GM12878 (cell line): ENCODE results near the gene PSAP. TPM values are rescaled to one million over a fixed set of nuclear protein-coding genes. Genes with fewer than 3 reads are reported as not detected.

Experiments
- ATAC-seq: fragments of 200-7000 bp; cut with Tn5 transposase; 3 replicates; pipeline ENCODE4 v1.9.1; 2020; ENCODE audit warnings: mild to moderate bottlenecking, moderate library complexity
- BruUV-seq: library from RNA; stranded (reverse); fragments of 400-500 nt; replicated peaks from 2 replicates; lab custom pipeline; 2021; lab: Mats Ljungman, UMichigan
- CTCF ChIA-PET: fragments of 300-600 bp; sonication (Branson Sonifier 250); formaldehyde crosslinking; extraction: SDS; loops from one replicate; lab custom pipeline; 2021; ENCODE audit warnings: inconsistent platforms; lab: Yijun Ruan, JAX
- POLR2A ChIA-PET: fragments of 350-600 bp; formaldehyde crosslinking; extraction: SDS; loops from one replicate; lab custom pipeline; 2021; ENCODE audit warnings: inconsistent platforms; lab: Charles Lee
- RAD21 ChIA-PET: fragments of 300-600 bp; sonication (Branson Sonifier 250); formaldehyde crosslinking; loops from one replicate; lab custom pipeline; 2023; ENCODE audit warnings: antibody characterized with exemption; ENCODE audit not compliant: unreplicated experiment; lab: Charles Lee
- SMC1A ChIA-PET: fragments of 300-600 bp; sonication (Branson Sonifier 250); formaldehyde crosslinking; loops from one replicate; lab custom pipeline; 2023; ENCODE audit not compliant: unreplicated experiment, uncharacterized antibody; lab: Charles Lee
- DNase-seq: peaks from one replicate; pipeline ENCODE4 v3.0.0-alpha.2; 2011; ENCODE audit warnings: low read depth, low spot score
- FAIRE-seq: peaks from 3 replicates; lab custom pipeline; 2011; peaks lifted over from hg19 to GRCh38; lab: Jason Lieb, UNC
- H2AFZ ChIP-seq: 2 replicates; pipeline ENCODE4 v1.6.0; 2011; ENCODE audit warnings: low read depth, low read length, control low read depth; ENCODE audit not compliant: control insufficient read depth
- H3K27ac ChIP-seq: 2 replicates; pipeline ENCODE4 v1.5.1; 2011; ENCODE audit warnings: control low read depth; ENCODE audit not compliant: control insufficient read depth, insufficient read depth
- H3K27me3 ChIP-seq, 2 experiments: replicated peaks in 1 of 2; 2 replicates each; pipeline versions ENCODE4 v1.6.0 to v1.6.1; 2011; ENCODE audit warnings: low read length in 1 of 2; ENCODE audit not compliant: control insufficient read depth in 2 of 2, insufficient read depth in 2 of 2
- H3K36me3 ChIP-seq, 2 experiments: 2 replicates each; pipeline ENCODE4 v1.5.1; 2011; ENCODE audit warnings: low read length in 1 of 2; ENCODE audit not compliant: control insufficient read depth in 2 of 2, insufficient read depth in 2 of 2
- H3K4me1 ChIP-seq: 2 replicates; pipeline ENCODE4 v1.6.1; 2011; ENCODE audit warnings: mild to moderate bottlenecking, low read length, moderate library complexity, mixed read lengths; ENCODE audit not compliant: control insufficient read depth, insufficient read depth
- H3K4me2 ChIP-seq: 2 replicates; pipeline ENCODE4 v1.6.0; 2011; ENCODE audit warnings: control low read depth; ENCODE audit not compliant: control insufficient read depth, insufficient read depth
- H3K4me3 ChIP-seq: fragments of 200-600 bp; sonication (generic); 2 replicates; pipeline ENCODE4 v1.5.1; 2016
- H3K79me2 ChIP-seq: 2 replicates; pipeline ENCODE4 v1.6.0; 2011; ENCODE audit warnings: low read length; ENCODE audit not compliant: control insufficient read depth, insufficient read depth
- H3K9ac ChIP-seq: 2 replicates; pipeline ENCODE4 v1.8.0; 2011; ENCODE audit warnings: low read length, control low read depth, mixed read lengths; ENCODE audit not compliant: control insufficient read depth, insufficient read depth
- H3K9me3 ChIP-seq: replicated peaks from 3 replicates; pipeline ENCODE4 v1.5.1; 2011; ENCODE audit warnings: mild to moderate bottlenecking, low read length; ENCODE audit not compliant: control insufficient read depth, insufficient read depth
- H4K20me1 ChIP-seq: 2 replicates; pipeline ENCODE4 v1.6.0; 2011; ENCODE audit not compliant: control insufficient read depth, insufficient read depth
- NBN ChIP-seq: fragments of 450-650 bp; IDR thresholded peaks from 2 replicates; pipeline ENCODE4 v1.6.1; 2016
- USF2 ChIP-seq: IDR thresholded peaks from 2 replicates; pipeline ENCODE4 v1.6.1; 2011; ENCODE audit warnings: low read depth, low read length, improper control_type of control experiment, borderline replicate concordance
- whole genome bisulfite sequencing: methylation state at CpG from one replicate; pipeline ENCODE4 v1.1.6; 2016; ENCODE audit warnings: low lambda C conversion rate; ENCODE audit not compliant: insufficient replicate concordance, insufficient coverage; ENCODE audit errors: missing lambda C conversion rate; 5-methylcytosine and 5-hydroxymethylcytosine counted together
- in situ Hi-C: fragments of 300-500 bp; cut with MboI; formaldehyde crosslinking; loops from 9 replicates; pipeline ENCODE4 v1.14.3; 2018; ENCODE audit warnings: mixed read lengths
- intact Hi-C: fragments of 100-400 bp; cut with micrococcal nuclease; formaldehyde crosslinking; loops from one replicate; pipeline ENCODE4 v1.14.2; 2022; ENCODE audit not compliant: unreplicated experiment
- polyA plus RNA-seq, 11 experiments: library from polyadenylated mRNA; depleted of rRNA in 4 of 11; unstranded in 6 of 11; stranded (reverse) in 5 of 11; fragments of >200 nt; fragmentation: Nextera tagmentation in 4 of 11; fragmentation: Illumina TruSeq in 1 of 11; extraction: Ambion mirVana in 4 of 11; extraction: Trizol in 1 of 11; gene quantifications; 1 replicate in 1 of 11; 2 replicates in 10 of 11; pipeline versions ENCODE4 v1.2.1 to v1.2.3, GENCODE V29; 2011 to 2016; ENCODE audit warnings: inconsistent platforms in 2 of 11, missing spikeins in 2 of 11, low read depth in 1 of 11
- total RNA-seq, 4 experiments: library from RNA; depleted of rRNA in 3 of 4; stranded (reverse); fragments of >200 nt in 3 of 4; fragmentation: Illumina TruSeq in 1 of 4; extraction: Trizol in 1 of 4; gene quantifications; 2 replicates each; pipeline versions ENCODE4 v1.2.1 to v1.2.3, GENCODE V29; 2013 to 2021
- TF ChIP-seq, protein P1 (sequence below): fragments of 150-350 bp; IDR thresholded peaks from 2 replicates; pipeline ENCODE4 v1.6.1; 2016; ENCODE audit warnings: low read depth, low read length

PSAP gene
- total and polyA plus RNA-seq, 10 of the 15 experiments (the other 5 are each of a cell fraction or from before 2014, with no cell fraction given): 178 to 336 (median 286) TPM

GRCh38 chr10:71779641-71780040 lies 71.4 kb downstream of the PSAP start:
- SMC1A ChIA-PET: interaction anchor here (1.2 kb wide), 1 partner anchor 33 kb away, joined by 4 read pairs; no protein-coding TSS in a partner anchor
- DNase-seq: no peak
- Histone ChIP-seq H3K27me3 (no peaks in the 10 kb centered on the region), H3K36me3 (no peaks in the 10 kb centered on the region), H3K27ac (no peak overlapping the region), H3K4me1 (peaks cover 40% of the 10 kb centered on the region), H3K79me2 (no peaks in the 10 kb centered on the region), H4K20me1 (no peaks in the 10 kb centered on the region), H3K4me3 (no peak overlapping the region), H3K9ac (no peak overlapping the region), H3K4me2 (no peak overlapping the region), H2AFZ (no peak overlapping the region), H3K9me3 (peaks cover 4% of the 10 kb centered on the region; the same call in 2 of the 3 replicates)
- CTCF ChIA-PET: interaction anchor here (1.5 kb wide), 1 partner anchor 11 kb away, joined by 3 read pairs; no protein-coding TSS in a partner anchor
- in situ Hi-C loops (no loop called here), intact Hi-C loops (no loop called here)
- RAD21 ChIA-PET: no interaction called here
- POLR2A ChIA-PET: no interaction called here
- no peak for FAIRE-seq
- 82% methylated on average over 6 of the region's 6 CpGs for WGBS
- no peak for ATAC-seq
- BruUV-seq: no TSS peak
- TF ChIP-seq NBN: no peak
- no peak for TF ChIP-seq USF2
- TF ChIP-seq, protein P1, sequence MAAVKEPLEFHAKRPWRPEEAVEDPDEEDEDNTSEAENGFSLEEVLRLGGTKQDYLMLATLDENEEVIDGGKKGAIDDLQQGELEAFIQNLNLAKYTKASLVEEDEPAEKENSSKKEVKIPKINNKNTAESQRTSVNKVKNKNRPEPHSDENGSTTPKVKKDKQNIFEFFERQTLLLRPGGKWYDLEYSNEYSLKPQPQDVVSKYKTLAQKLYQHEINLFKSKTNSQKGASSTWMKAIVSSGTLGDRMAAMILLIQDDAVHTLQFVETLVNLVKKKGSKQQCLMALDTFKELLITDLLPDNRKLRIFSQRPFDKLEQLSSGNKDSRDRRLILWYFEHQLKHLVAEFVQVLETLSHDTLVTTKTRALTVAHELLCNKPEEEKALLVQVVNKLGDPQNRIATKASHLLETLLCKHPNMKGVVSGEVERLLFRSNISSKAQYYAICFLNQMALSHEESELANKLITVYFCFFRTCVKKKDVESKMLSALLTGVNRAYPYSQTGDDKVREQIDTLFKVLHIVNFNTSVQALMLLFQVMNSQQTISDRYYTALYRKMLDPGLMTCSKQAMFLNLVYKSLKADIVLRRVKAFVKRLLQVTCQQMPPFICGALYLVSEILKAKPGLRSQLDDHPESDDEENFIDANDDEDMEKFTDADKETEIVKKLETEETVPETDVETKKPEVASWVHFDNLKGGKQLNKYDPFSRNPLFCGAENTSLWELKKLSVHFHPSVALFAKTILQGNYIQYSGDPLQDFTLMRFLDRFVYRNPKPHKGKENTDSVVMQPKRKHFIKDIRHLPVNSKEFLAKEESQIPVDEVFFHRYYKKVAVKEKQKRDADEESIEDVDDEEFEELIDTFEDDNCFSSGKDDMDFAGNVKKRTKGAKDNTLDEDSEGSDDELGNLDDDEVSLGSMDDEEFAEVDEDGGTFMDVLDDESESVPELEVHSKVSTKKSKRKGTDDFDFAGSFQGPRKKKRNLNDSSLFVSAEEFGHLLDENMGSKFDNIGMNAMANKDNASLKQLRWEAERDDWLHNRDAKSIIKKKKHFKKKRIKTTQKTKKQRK: no peak
